SKM-1 treated with dmso at 0.1 percent for 144 hours (cell line): ENCODE results near the gene GNPDA1.
"Not testable (repeated sequence)": the region's sequence is repeated elsewhere in the genome, so short reads cannot be mapped to it uniquely, and the experiment has no call there.

Experiments
- DNase-seq: peaks from one replicate; lab custom pipeline; 2025; ENCODE audit not compliant: unreplicated experiment; lab: John Stamatoyannopoulos, UW

GNPDA1 gene

DNA sequence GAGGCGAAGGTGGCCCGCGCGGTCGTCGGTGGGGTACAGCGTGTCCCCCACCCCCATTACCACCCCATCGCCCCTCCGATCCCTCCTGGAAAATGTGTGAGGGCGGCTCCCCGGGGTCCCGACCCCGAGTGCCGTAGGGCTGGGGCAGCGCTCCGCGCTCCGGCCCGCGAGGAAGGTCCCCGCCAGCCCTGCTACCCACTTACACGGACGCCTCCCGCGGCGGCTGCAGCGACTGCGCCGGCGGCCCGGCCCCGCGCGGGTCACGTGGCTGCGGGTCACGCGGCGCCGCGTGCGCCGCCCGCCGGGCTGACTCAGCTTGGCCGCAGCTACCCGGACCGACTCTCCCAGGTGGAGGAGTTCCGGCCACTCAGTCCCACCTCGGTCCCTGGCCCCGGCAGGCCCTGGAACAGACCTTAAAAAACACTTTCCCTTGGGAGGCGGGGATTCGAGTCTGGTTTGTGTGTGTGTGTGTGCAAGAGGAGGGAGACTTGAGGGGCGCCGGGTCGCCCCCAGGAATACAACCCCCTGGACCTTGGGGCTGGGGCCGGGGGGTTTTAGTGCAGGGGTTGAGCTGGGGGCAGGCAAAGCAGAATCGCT, at the start of gene GNPDA1:
Gene GNPDA1, minus strand, starts transcription at position 236 of the 597 bp plus-strand sequence. CDS start 992 bp downstream, outside the sequence.
- peak; percentile 49 for DNase-seq

DNA sequence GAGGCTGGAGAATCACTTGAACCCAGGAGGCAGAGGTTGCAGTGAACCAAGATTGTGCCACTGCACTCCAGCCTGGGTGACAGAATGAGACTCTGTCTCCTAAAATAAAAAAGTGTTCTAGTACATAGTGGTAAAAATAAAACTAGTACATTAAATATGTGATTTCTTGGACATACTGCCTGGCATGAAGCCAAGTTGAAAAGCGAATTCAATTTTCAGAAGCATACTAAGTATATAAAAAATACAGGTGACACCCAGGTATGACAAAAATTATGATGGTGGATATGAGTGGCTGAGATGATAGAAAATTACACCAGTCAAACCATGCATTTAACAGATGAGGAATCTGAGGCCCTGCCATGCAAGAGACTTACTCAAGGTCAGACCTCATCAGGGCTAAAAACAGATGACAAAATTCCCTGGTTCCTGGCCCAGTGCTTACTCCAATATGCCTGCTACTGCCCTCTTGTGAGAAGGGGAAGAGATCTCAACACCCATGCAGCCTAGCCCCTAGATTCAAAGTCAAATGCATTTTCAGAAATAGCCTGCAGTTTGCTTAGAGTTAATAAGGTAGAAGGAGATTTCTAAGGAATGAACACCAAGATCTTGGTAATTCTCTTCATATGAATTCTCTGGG, 46.6 kb upstream of the GNPDA1 start:
- no peak for DNase-seq

DNA sequence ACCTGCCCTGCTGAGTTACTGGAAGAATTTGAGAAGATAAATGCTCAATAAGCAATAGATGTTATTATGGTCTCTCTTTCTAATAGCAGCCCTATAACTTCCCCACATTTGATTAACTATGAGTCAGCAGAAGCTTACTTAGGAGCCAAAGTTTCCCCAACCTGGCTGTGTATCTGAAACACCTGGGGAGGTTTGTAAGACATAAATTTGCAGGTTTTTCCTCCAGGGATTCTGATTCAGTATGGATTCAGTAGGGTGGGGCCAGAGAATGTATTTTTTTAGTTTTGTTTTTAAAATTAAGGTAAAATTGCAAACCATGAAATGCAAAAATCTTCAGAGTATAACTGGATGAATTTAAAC, 44.9 kb upstream of the GNPDA1 start:
- DNase-seq, result no peak

DNA sequence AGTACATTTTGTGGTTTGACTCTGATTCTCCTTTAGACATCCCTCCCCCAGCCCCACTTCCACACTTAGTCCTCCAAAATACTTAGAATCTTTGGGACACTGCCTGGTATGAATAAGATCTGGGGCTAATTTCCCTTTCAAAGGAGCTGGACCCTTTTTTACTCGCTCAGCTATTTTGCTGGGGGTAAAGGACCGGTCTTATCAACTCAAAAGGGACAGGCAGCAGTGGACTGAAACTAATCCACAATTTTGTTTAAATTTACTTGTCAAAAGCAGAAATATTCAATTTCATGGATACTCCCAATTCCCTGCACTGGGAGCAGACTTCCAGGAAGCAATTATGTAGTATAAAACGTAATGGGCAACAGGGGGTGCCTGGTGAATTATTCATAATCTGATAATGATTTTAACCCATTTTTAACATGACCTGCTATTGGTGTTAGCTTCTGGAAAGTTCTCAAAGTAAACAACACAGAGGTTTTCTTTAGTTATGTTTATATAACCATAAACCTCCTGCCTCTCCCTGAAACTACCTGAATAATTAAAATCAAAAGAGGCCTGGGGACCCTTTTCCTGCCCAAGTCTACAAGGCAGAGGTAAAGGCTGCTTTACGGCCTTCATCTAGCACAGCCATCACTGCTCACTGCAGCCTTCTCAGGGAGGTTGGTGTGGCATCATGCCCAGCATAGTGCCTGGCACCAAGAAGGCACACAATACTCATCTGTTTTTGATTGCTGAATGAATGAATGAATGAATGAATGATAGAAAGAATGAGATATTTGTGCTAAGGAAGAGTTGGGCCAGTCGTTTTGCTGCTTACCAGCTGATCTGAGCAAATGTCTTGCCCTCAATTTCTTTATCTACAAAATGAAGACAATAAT, 44.2 kb upstream of the GNPDA1 start:
- DNase-seq, result no peak

DNA sequence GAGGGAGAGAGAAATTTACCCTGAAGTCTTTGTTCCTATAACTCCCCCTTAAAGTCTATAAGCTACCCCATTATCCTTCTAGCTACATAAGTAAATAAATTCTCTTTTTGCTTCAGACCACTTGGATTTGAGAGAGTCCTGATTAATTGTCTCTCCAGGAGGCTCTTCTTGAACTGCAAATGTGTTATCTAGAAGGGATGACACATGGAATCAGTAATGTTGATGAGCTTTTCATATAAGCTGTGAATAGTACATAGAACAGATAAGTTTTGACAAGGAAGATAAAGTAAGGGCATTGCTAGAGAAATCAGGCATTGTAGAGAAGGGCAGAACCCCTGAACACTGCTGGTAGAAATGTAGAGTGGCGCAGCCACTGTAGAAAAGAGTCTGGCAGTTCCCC, 42.5 kb upstream of the GNPDA1 start:
- no peak for DNase-seq

DNA sequence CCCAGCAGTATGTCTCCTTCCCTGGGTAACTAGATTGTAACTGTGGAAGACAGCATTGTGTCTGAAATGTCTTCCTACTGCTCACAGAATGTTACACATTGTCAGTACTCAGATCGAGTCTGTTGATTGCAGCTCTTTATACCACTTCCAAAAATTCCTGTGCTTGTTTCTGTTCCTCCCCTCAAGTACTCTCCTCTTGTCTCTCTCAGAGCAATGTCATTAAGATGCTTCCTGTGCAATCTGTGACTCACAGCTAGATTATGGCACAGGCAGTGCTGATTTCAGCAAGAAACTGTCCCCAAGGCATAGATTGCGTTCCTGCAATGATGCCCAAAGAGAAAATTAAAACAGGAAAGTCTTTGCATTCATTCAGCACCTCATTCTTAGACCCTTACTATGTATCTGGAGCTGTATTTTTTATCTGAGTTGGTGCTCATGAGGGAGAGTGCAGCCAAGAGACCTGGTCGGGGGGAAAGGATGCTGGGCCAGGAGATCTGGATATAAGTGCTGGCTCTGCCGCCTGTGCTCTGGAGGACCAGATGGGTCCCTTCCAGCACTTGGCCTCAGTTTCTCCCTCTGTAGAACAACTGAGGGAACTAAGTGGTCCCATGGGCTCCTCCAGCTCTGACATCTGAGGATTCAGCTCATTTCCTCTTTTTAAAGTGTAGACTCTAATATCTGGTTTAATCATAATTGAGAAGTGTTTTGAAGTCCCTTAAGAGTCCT, 40.8 kb upstream of the GNPDA1 start:
- DNase-seq, result peak; percentile 34

DNA sequence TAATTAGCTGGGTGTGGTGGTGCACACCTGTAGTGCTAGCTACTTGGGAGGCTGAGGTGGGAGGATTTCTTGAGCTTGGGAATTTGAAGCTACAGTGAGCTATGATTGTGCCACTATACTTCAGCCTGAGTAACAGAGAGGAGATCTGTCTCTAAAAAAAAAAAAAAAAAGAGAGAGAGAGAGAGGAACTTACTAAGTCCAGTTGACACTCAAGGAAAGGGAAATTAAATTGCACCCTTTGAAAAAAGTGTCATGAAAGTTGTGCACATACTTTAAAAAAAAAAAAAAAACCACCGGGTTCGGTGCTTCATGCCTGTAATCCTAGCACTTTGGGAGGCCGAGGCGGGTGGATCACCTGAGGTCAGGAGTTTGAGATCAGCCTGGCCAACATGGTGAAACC, 39.2 kb upstream of the GNPDA1 start:
- not testable (repeated sequence) for DNase-seq

DNA sequence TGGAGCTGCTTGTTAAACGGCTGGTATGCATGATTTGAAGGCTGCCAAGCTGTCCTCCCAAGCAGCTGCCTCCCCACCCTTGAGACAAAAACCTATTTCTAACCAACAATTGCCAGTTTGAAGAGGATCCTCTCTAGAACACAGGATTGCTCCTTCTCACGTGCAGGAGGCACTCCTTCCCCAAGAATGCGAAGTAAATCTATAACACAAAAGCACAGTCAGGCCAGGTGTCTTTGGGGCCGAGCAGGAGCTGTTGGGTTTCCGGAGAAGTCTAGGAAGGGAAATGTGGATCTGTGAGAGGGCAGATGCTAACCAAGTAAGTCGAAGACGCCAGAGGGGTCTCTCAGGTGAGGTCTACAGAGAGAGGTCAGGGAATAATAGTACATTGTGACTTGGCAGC, 35.4 kb upstream of the GNPDA1 start:
- no peak for DNase-seq

DNA sequence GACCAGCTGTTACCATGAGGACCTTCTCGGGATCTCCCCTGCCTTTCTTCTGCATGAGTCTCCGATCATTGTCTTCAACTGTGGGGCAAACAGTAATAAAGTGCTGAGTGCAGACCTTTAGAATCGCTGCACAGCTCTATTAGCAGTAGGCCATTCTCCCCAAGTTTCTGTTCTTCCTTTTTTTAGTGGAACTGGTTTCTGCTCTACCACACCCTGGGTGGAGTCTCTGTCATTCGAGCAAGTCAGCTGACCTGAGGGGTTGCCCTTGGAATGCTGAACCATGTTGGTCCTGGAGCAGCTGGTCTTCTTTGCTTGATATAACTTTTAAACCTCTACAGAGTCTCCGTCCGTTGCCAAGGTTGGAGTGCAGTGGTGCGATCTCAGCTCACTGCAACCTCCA, 33.4 kb upstream of the GNPDA1 start:
- DNase-seq, result no peak

DNA sequence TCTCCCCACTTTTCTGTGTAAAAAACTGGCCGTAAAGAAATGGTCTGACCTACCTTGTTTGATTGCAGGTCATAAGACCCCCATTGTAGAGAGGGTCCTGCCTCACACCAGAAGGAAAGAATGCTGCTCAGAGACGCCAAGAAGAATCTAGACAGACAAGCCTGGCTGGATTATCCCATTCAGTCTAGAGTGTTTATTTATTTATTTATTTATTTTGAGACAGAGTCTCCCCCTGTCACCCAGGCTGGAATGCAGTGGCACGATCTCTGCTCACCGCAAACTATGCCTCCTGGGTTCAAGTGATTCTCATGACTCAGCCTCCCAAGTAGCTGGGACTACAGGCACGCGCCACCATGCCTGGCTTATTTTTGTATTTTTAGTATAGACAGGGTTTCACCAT, 28.1 kb upstream of the GNPDA1 start:
- not testable (repeated sequence) for DNase-seq

DNA sequence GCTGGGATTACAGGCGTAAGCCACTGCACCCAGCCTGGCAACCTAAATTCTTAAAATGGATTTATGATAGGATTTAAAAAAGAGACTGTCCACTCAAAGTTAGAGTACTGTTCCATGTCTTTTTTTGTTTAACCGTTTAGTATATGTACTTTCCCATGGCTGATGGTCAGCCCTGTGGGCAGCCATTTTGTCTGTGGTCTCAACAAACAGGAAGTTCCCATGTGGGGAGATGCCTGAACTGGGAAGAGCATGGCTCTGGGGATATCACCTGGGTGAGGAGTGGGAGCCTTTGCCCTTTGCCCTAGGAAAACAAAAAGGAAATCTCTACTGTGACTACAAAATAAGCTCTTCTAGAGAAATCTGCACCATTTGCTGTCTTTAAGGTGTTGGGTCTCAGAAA, 27.5 kb upstream of the GNPDA1 start:
- DNase-seq, result no peak

DNA sequence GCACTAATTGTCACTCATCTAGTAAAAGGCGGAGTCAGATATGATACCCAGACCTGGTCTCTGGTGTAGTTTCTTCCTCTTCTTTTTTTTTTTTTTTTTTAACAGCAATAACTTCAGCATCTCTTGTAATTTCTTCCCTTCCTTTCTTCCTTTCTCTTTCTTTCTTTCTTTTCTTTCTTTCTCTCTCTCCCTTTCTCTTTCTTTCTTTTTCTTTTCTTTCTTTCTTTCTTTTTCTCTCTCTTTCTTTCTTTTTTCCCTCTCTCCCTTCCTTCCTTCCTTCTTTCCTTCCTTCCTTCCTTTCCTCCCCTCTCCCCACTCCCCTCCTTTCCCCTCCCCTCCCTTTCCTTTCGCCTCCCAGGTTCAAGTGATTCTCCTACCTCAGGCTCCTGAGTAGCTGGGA, 25.9 kb upstream of the GNPDA1 start:
- no peak for DNase-seq

DNA sequence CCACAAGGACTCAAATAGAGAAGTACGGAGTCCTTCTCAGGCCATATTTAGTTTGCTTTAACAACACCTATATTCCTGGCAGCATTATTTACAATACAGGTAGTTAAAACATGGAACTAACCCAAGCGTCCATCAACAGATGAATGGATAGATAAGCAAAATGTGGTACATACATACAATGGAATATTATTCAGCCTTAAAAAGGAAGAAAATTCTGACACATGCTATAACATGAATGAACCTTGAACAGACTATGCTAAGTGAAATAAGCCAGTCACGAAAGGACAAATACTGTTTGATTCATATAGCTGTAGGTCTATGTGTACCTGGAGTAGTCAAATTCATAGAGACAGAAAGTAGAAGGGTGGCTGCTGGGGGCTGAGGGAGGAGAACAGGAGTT, 24.8 kb upstream of the GNPDA1 start:
- not testable (repeated sequence) for DNase-seq

DNA sequence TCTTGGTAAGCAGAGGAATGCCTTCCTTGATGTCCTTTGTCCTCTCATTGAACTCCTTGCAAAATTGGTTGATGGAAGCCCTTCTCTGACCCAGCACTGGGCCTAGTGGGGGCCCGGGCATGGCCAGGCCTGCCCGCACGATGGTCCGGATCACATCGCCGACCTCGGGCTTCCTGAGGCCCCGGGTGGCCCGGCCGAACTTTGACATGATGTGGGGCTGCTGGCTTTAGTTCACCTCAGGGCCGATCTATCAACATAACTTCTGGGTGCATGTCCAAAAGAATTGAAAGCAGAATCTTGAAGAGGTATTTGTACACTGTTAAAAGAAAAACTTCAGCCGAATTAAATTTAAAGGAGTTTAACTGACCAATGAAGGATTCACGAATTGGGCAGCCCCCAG, 24.1 kb upstream of the GNPDA1 start:
- no peak for DNase-seq

DNA sequence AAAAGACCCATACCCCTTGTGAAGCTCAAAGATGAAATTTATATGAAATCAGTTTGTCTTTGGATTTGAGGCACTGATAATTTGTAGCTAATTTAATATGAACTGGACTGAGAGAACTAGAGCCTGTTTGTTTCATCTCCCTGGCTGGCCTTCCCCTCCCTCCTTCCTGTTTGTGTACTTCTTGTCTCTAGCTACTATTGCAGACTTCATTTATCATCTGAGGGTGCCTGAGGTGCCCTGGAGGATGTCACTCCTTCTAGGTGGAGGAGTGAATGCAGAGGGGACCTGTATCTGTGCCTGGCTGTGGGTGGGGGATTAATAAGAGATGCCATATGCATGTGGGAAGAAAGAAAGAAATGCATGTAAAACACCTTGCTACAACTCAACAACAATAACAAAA, 22.2 kb upstream of the GNPDA1 start:
- DNase-seq, result no peak

DNA sequence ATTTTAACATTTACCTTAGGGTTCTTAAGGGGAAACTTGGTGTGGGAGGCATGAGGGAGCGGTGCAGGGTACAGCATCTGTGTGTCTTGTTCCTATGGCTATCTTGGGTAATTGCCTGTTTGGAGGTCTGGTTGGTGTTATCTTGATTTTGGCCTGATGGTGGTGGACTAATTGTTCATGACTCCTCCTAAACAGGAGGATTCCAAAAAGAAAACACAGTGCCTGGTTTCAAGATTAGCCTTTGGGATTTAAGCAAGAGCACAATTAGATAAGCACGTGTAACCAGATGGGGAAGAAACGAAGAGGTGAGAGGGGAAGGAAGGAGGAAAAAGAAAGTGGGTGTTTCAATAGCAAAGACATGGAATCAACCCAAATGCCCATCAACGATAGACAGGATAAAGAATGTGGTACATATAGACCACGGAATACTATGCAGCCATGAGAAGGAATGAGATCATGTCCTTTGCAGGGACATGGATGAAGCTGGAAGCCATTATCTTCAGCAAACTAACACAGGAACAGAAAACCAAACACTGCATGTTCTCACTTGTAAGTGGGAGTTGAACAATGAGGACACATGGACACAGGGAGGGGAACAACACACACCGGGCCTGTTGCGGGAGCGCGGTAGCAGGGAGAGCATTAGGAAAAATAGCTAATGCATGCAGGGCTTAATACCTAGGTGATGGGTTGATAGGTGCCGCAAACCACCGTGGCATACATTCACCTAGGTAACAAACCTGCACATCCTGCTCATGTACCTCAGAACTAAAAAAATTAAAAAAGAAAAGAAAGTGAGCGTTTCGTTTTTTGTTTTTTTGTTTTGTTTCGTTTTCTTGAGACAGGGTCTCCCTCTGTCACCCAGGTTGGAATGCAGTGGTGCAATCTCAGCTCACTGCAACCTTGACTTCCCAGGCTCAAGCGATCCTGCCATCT, 21.1 kb upstream of the GNPDA1 start:
- DNase-seq, result not testable (repeated sequence)

DNA sequence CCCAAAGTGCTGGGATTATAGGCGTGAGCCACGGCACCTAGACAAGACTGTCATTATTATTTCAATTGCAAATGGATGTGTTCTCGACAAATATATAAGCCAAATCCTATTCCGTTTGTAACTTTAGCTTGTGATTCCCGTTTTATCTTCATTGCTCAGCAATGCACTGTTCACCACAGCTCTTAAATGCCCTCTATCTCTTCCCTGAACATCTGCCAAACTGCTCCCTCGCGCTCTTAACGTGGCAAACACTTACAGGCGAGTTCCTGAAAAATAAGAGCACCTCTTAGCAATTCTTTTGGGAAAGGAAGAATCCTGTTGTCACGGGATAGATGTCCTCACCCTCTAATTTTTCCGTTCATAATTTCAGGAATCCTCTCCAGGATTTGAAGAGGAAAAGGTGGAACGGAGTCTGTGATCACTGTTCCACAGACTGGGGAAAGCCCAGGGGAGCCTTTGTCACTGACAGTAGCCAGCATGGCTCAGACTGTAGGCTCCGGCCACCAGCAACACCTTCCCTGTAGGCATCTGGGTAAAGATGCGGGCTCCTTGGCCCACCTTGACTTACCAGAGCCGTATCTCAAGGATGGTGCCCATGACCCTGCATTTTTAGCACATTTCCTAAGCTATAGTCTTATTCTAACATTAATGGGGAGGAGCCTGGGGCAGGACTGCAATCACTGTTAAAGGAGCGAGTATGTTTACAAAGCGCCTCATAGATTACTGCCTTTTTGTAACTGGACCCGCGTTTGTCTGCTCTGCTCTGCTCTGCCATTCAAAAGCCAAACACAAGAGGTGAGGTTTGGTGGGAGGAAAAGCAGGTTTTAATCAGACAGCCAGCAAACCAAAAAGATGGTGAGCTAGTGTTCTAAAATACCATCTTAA, 20.2 kb upstream of the GNPDA1 start:
- no peak for DNase-seq

DNA sequence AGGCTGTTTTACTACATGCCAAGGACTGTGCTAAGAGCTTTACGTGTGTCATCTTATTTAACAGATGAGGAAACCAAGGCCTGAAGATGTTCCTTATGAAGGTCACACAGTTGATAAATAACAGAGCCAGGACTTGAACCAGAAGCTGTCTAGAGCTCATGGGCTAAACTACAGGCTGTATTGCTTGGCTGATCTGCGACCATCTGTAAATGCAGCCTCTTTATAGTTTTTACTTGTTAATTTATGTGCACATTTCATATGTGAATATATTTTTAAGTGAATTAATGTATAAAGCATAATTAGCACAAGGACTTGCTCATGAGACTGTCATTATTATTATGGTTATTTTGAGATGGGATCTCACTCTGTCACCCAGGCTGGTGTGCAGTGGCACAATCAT, 19.3 kb upstream of the GNPDA1 start:
- no peak for DNase-seq

DNA sequence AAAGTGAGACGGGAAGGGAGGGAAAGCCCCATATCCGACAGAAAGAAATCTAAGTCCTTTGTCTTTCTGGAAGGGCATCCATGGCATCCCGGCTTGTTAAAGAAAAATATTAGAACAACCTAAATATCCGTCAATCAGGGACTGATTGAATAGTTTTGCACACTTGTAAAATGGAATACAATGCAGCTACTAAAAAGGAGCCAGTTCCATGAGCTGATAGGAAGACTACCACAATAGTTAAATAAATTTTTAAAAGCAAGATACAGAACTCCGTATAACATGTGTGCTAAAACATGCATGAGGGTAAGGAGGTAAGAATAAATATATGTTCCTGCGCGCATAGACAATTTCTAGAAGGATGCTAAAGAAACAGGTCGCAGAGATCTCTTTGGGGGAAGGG, 12.8 kb upstream of the GNPDA1 start:
- DNase-seq, result no peak
